AG04450 (cell line): ENCODE data around the gene ADAMTS17. TPM values are rescaled to one million over a fixed set of nuclear protein-coding genes. Genes with fewer than 3 reads are reported as not detected.
"Not testable (repeated sequence)": the region's sequence is repeated elsewhere in the genome, so short reads cannot be mapped to it uniquely, and the experiment has no call there.

Experiments used
- CTCF ChIA-PET: fragments of 300-600, 350-600 bp; formaldehyde crosslinking; extraction: SDS; loops from one replicate; lab custom pipeline; 2022; ENCODE audit warnings: antibody characterized with exemption, inconsistent platforms; lab: Charles Lee
- POLR2A ChIA-PET: fragments of 350-600 bp; formaldehyde crosslinking; extraction: SDS; loops from one replicate; lab custom pipeline; 2021; ENCODE audit warnings: antibody characterized with exemption, inconsistent platforms; lab: Yijun Ruan, JAX
- DNase-seq: peaks from one replicate; pipeline ENCODE4 v3.0.0-alpha.2; 2011; ENCODE audit warnings: low read depth, low spot score
- H3K27ac ChIP-seq: one replicate; pipeline ENCODE4 v1.5.1; 2012; ENCODE audit warnings: low read depth, low read length, control low read depth
- H3K27me3 ChIP-seq: one replicate; pipeline ENCODE4 v1.6.0; 2012; ENCODE audit warnings: low read length; ENCODE audit not compliant: control insufficient read depth, insufficient read depth
- H3K4me3 ChIP-seq: 2 replicates; pipeline ENCODE4 v1.5.1; 2011; ENCODE audit warnings: mild to moderate bottlenecking, low read depth, low read length, control low read depth
- H3K9me3 ChIP-seq: 2 replicates; pipeline ENCODE4 v1.5.1; 2012; ENCODE audit warnings: low read length; ENCODE audit not compliant: control insufficient read depth, insufficient read depth
- polyA plus RNA-seq: library from polyadenylated mRNA; depleted of rRNA; stranded (reverse); fragments of >200 nt; gene quantifications from 2 replicates; pipeline ENCODE4 v1.2.3, GENCODE V29; 2011
- TF ChIP-seq, protein P1 (sequence below): IDR thresholded peaks from 2 replicates; pipeline ENCODE4 v1.5.1; 2011; ENCODE audit warnings: low read depth, low read length, control low read depth, inconsistent platforms

ADAMTS17 gene
- polyA plus RNA-seq, 1 experiment, result 0.06 TPM

DNA sequence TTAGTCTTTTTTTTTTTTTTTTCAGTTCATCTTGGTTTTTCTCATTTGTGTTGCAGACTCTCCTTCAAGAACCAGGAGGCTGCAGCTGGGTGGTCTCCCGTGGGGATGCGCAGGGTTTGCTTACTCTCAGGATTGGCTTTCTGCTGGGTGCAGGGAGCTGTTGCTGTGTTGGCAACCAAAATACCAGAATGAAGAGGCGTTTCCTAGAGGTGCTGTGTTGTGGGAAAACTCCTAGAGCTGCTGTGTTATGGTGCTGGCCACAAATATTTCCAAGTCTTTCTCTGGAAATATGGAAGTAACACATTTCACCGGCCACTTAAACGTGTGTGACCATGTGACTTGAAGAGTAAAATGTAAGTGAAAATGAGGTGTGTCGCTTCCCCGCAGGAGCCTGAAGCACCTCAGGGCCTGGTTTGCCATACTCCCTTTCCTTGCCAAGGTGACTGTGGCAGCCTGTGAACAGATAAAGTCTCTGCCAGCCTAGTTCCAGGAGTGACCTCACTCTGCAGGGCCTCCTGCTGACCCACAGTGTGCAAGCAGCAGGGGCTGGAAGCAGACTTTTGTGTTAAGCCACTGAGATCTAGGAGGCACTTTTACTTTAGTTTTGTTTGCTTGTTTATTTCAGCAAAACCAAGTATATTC is 258.9 kb downstream of the ADAMTS17 start:
- ChIA-PET CTCF (no interaction called here), POLR2A (no interaction called here)
- TF ChIP-seq, protein P1, sequence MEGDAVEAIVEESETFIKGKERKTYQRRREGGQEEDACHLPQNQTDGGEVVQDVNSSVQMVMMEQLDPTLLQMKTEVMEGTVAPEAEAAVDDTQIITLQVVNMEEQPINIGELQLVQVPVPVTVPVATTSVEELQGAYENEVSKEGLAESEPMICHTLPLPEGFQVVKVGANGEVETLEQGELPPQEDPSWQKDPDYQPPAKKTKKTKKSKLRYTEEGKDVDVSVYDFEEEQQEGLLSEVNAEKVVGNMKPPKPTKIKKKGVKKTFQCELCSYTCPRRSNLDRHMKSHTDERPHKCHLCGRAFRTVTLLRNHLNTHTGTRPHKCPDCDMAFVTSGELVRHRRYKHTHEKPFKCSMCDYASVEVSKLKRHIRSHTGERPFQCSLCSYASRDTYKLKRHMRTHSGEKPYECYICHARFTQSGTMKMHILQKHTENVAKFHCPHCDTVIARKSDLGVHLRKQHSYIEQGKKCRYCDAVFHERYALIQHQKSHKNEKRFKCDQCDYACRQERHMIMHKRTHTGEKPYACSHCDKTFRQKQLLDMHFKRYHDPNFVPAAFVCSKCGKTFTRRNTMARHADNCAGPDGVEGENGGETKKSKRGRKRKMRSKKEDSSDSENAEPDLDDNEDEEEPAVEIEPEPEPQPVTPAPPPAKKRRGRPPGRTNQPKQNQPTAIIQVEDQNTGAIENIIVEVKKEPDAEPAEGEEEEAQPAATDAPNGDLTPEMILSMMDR, result no peak
- Histone ChIP-seq H3K4me3 (no peak overlapping the region), H3K27me3 (no peaks in the 10 kb centered on the region), H3K9me3 (no peaks in the 10 kb centered on the region; the same call in 1 of the 2 replicates), H3K27ac (no peak overlapping the region)
- no peak for DNase-seq

DNA sequence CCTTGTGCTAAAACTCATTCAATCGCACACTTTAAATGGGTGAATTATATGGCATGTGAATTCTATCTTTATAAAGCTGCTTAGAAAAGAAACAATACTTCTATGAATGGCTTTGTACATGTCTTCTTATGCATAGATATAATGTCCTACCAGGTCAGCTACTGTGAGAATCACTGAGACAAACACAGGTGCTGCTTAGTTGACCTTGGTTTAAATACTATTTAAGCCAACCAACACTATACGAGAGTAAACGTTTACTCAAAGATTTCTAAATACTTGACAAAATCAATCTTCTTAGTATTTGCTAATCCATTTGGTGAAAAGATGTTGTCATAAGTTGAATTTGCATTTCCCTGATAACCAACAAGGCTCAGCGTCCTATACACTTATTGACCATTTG is 260.3 kb downstream of the ADAMTS17 start:
- Histone ChIP-seq H3K9me3 (no peaks in the 10 kb centered on the region; the same call in 1 of the 2 replicates), H3K27ac (no peak overlapping the region), H3K4me3 (no peak overlapping the region), H3K27me3 (no peaks in the 10 kb centered on the region)
- DNase-seq, result no peak
- TF ChIP-seq, protein P1, result no peak
- ChIA-PET POLR2A (no interaction called here), CTCF (no interaction called here)

DNA sequence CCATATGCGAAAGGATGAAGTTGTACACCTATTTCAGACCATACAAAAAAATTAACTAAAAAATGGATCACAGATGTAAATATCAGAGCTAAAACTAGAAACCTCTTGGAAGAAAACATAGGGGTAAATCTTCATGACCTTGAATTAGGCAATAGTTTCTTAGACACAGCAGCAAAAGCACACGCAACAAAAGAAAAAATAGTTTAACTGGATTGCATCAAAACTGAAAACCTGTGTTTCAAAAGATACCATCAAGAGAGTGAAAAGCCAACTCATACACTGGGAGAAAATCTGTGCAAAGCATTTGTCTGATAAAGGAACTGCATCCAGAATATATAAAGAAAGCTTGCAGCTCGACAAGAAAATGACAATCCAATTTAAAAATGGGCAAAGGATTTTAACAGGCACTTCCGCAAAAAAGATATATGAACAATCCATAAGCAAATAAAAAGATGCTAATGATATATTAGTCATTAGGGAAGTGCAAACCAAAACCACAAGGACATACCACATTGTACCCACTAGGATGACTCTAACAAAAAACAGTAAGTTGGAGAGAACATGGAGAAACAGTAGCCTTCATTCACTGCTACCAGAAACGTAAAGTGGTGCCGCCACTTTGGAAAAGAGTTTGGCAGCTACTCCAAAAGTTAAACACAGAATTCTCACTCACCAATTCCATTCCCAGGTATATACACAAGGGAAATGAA is 263.1 kb downstream of the ADAMTS17 start:
- Histone ChIP-seq H3K9me3 (no peaks in the 10 kb centered on the region; the same call in 1 of the 2 replicates), H3K27ac (no peak overlapping the region), H3K27me3 (no peaks in the 10 kb centered on the region), H3K4me3 (no peak overlapping the region)
- CTCF ChIA-PET, result no interaction called here
- POLR2A ChIA-PET, result no interaction called here
- DNase-seq, result no peak
- TF ChIP-seq, protein P1, result no peak

DNA sequence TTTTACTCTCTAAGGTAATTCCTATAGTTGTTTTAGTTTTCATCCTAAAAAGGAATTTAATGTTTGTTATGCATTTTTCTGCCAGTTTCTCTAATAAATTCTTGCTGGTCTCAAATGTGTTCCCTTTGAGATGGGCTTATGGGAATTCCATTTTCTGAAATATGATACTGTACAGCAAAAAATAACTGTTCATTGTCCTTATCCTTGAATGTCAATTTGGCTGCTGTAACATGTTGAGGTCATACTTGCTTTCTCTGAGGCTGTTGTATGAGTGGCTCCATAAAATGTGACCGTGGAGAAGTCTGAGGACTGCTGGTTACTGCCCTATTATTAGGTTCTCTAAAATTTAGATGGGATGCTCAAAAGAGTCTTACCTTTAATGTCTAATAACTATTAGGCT is 266.5 kb downstream of the ADAMTS17 start:
- no peak for DNase-seq
- no peak overlapping the region for H3K4me3 ChIP-seq
- H3K27ac ChIP-seq, result no peak overlapping the region
- TF ChIP-seq, protein P1, result no peak
- ChIA-PET CTCF (no interaction called here), POLR2A (no interaction called here)
- H3K27me3 ChIP-seq, result no peaks in the 10 kb centered on the region
- H3K9me3 ChIP-seq, result no peaks in the 10 kb centered on the region

DNA sequence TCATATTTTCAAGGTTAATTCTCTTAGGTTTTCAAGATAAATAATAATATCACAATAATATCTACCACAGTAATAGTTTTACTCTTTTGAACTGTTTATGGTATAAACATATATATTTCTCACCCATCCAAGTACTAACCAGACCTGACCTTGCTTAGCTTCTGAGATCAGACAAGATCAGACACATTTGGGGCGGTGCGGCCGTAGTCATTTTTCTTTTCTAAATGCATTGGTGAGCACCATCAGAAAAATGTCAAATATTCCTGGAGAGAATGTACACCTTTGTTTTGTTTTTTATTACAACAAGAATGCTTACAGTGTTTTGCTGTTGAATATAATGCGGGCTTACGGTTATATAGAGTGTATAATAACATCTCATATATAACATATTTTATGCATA is 267.8 kb downstream of the ADAMTS17 start:
- no peak overlapping the region for H3K27ac ChIP-seq
- CTCF ChIA-PET, result no interaction called here
- H3K4me3 ChIP-seq, result no peak overlapping the region
- POLR2A ChIA-PET, result no interaction called here
- H3K27me3 ChIP-seq, result no peaks in the 10 kb centered on the region
- TF ChIP-seq, protein P1, result no peak
- no peaks in the 10 kb centered on the region for H3K9me3 ChIP-seq
- DNase-seq, result no peak

DNA sequence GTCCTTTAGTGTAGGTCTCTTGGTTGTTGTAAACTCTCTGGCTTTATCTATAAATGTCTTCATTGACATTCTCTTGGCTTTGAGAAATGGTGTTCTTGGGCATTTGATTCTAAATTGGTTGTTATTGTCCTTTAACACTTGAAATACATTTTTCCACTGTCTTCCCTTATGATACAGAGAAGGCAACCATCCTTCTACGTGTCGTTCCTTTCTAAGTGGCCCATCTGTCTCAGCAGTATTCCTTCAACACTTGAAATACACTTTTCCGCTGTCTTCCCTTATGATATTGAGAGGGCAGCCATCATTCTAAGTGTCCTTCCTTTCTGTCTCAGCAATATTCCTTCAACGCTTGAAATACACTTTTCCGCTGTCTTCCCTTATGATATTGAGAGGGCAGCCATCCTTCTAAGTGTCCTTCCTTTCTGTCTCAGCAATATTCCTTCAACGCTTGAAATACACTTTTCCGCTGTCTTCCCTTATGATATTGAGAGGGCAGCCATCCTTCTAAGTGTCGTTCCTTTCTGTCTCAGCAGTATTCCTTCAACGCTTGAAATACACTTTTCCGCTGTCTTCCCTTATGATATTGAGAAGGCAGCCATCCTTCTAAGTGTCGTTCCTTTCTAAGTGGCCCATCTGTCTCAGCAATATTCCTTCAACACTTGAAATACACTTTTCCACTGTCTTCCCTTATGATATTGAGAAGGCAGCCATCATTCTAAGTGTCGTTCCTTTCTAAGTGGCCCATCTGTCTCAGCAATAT is 275.1 kb downstream of the ADAMTS17 start:
- H3K27ac ChIP-seq, CTCF ChIA-PET, POLR2A ChIA-PET, H3K9me3 ChIP-seq, DNase-seq, H3K4me3 ChIP-seq, H3K27me3 ChIP-seq: not testable (repeated sequence)
